Natural killer cell (primary cell): ENCODE data around the gene CDC37. TPM values are rescaled to one million over a fixed set of nuclear protein-coding genes. Genes with fewer than 3 reads are reported as not detected.
"Not testable (repeated sequence)": the region's sequence is repeated elsewhere in the genome, so short reads cannot be mapped to it uniquely, and the experiment has no call there.

Experiments
- ATAC-seq, 3 donors: fragments of 150-1000 bp in 2 of 3; fragments of 200-7000 bp in 1 of 3; cut with Tn5 transposase; 1 replicate in 1 of 3; 2 replicates in 2 of 3; pipeline ENCODE4 v1.10.0; 2021; ENCODE audit warnings: mild to moderate bottlenecking in 2 of 3, moderate library complexity in 2 of 3
- DNase-seq, 2 donors: peaks; one replicate each; pipeline versions ENCODE4 v3.0.0 to v3.0.0-alpha.2; 2013 to 2021; ENCODE audit warnings: mixed read lengths in 1 of 2
- H3K27ac ChIP-seq: one replicate; pipeline ENCODE4 v1.5.1; 2013; ENCODE audit warnings: mild to moderate bottlenecking, low read length
- H3K27me3 ChIP-seq: one replicate; pipeline ENCODE4 v1.6.1; 2013; ENCODE audit warnings: low read length; ENCODE audit not compliant: control insufficient read depth, insufficient read depth
- H3K36me3 ChIP-seq: one replicate; pipeline ENCODE4 v1.6.1; 2013; ENCODE audit warnings: low read length; ENCODE audit not compliant: control insufficient read depth, insufficient read depth
- H3K4me1 ChIP-seq: one replicate; pipeline ENCODE4 v1.6.1; 2013; ENCODE audit warnings: low read length; ENCODE audit not compliant: control insufficient read depth, insufficient read depth
- H3K4me3 ChIP-seq: one replicate; pipeline ENCODE4 v1.5.1; 2013; ENCODE audit warnings: low read length
- H3K9me3 ChIP-seq: one replicate; pipeline ENCODE4 v1.6.1; 2013; ENCODE audit warnings: low read length; ENCODE audit not compliant: control insufficient read depth, insufficient read depth
- H3K27ac Mint-ChIP-seq, 2 donors: one replicate each; pipeline ENCODE4 v1.8.0; 2022; ENCODE audit warnings: mild to moderate bottlenecking in 2 of 2, mixed read lengths in 2 of 2, moderate library complexity in 1 of 2
- H3K27me3 Mint-ChIP-seq, 2 donors: one replicate each; pipeline ENCODE4 v1.8.0; 2022; ENCODE audit warnings: low read depth in 2 of 2, mixed read lengths in 2 of 2
- H3K36me3 Mint-ChIP-seq: one replicate; pipeline ENCODE4 v1.8.0; 2022; ENCODE audit warnings: mixed read lengths
- H3K4me1 Mint-ChIP-seq, 2 donors: one replicate each; pipeline ENCODE4 v1.8.0; 2022; ENCODE audit warnings: mixed read lengths in 2 of 2
- H3K4me3 Mint-ChIP-seq: one replicate; pipeline ENCODE4 v1.8.0; 2022; ENCODE audit warnings: mild to moderate bottlenecking, moderate library complexity, mixed read lengths
- H3K9me3 Mint-ChIP-seq, 2 donors: one replicate each; pipeline ENCODE4 v1.8.0; 2022; ENCODE audit warnings: mixed read lengths in 2 of 2
- CTCF ChIP-seq: fragments of 200-600 bp; IDR thresholded peaks from one replicate; pipeline ENCODE4 v1.8.0; 2022; ENCODE audit warnings: antibody characterized with exemption
- WGBS: methylation state at CpG from one replicate; pipeline ENCODE4 v1.1.7; 2013; ENCODE audit warnings: missing lambda C conversion rate; ENCODE audit not compliant: insufficient coverage; 5-methylcytosine and 5-hydroxymethylcytosine counted together
- intact Hi-C: fragments of 100-400 bp; cut with micrococcal nuclease; formaldehyde crosslinking; loops from one replicate; pipeline ENCODE4 v1.14.2; 2022
- total RNA-seq, 4 donors: library from RNA; stranded (reverse); fragments of 120-200 nt in 1 of 4; gene quantifications; one replicate each; pipeline versions ENCODE4 v1.2.3 to v1.2.4, GENCODE V29; 2013 to 2022

Gene CDC37
- total RNA-seq, 3 donors from 2014 or later (not counting 1 experiment from before 2014, with no cell fraction given): 211 to 242 (median 223) TPM

- H3K9me3 Mint-ChIP-seq: no peaks in the 10 kb centered on the region
- no peak overlapping the region for H3K27ac Mint-ChIP-seq
- WGBS: 96% methylated on average over 14 of the region's 15 CpGs
- peaks cover 62% of the 10 kb centered on the region for H3K36me3 ChIP-seq
- H3K27me3 Mint-ChIP-seq: no peaks in the 10 kb centered on the region
- DNase-seq (no peak), ATAC-seq (no peak)
- TF ChIP-seq CTCF: no peak
- H3K36me3 Mint-ChIP-seq: peaks cover 8% of the 10 kb centered on the region
- no peaks in the 10 kb centered on the region for H3K9me3 ChIP-seq
- no peak overlapping the region for H3K4me3 ChIP-seq
- no peaks in the 10 kb centered on the region for H3K27me3 ChIP-seq
- H3K4me1 Mint-ChIP-seq: peaks cover 0 to 7% of the 10 kb centered on the region in 2 donors
- H3K27ac ChIP-seq: no peak overlapping the region
- no peak overlapping the region for H3K4me3 Mint-ChIP-seq
- intact Hi-C loops: no loop called here
- H3K4me1 ChIP-seq: peaks cover 6% of the 10 kb centered on the region
Measured at GRCh38 chr19:10368101-10368803, 35.1 kb downstream of the CDC37 start.

GRCh38 chr19:10366950-10367512 lies 36.3 kb downstream of the CDC37 start:
- H3K27ac ChIP-seq, H3K4me1 ChIP-seq, H3K4me3 Mint-ChIP-seq, H3K27me3 Mint-ChIP-seq, H3K27me3 ChIP-seq, H3K9me3 ChIP-seq, H3K4me3 ChIP-seq, intact Hi-C loops, ATAC-seq, H3K27ac Mint-ChIP-seq, H3K4me1 Mint-ChIP-seq, H3K9me3 Mint-ChIP-seq, H3K36me3 Mint-ChIP-seq, DNase-seq: not testable (repeated sequence)
- H3K36me3 ChIP-seq: peaks cover 66% of the 10 kb centered on the region
- 97% methylated on average over 4 of the region's 4 CpGs for WGBS

- Histone ChIP-seq H3K36me3 (peaks cover 76% of the 10 kb centered on the region), H3K4me1 (no peaks in the 10 kb centered on the region), H3K9me3 (no peaks in the 10 kb centered on the region), H3K27me3 (no peaks in the 10 kb centered on the region), H3K4me3 (no peak overlapping the region), H3K27ac (no peak overlapping the region)
- H3K4me3 Mint-ChIP-seq: no peak overlapping the region
- DNase-seq (no peak), ATAC-seq (no peak)
- intact Hi-C loops: no loop called here
- WGBS: 97% methylated on average over 23 of the region's 23 CpGs
- no peaks in the 10 kb centered on the region for H3K27me3 Mint-ChIP-seq
- H3K9me3 Mint-ChIP-seq: no peaks in the 10 kb centered on the region
- H3K27ac Mint-ChIP-seq: no peak overlapping the region
- no peak for TF ChIP-seq CTCF
- peaks cover 0 to 7% of the 10 kb centered on the region in 2 donors for H3K4me1 Mint-ChIP-seq
- H3K36me3 Mint-ChIP-seq: peaks cover 8% of the 10 kb centered on the region
Measured at GRCh38 chr19:10365518-10365917, 37.8 kb downstream of the CDC37 start.

- intact Hi-C loops: no loop called here
- H3K4me1 Mint-ChIP-seq: peaks cover 0 to 7% of the 10 kb centered on the region in 2 donors
- TF ChIP-seq CTCF: no peak
- Histone ChIP-seq H3K36me3 (peaks cover 76% of the 10 kb centered on the region), H3K4me1 (no peaks in the 10 kb centered on the region), H3K27me3 (no peaks in the 10 kb centered on the region), H3K9me3 (no peaks in the 10 kb centered on the region), H3K27ac (no peak overlapping the region), H3K4me3 (no peak overlapping the region)
- peaks cover 6% of the 10 kb centered on the region for H3K36me3 Mint-ChIP-seq
- H3K27me3 Mint-ChIP-seq: no peaks in the 10 kb centered on the region
- no peak for DNase-seq
- no peak for ATAC-seq
- 97% methylated on average over 19 of the region's 19 CpGs for WGBS
- no peak overlapping the region for H3K4me3 Mint-ChIP-seq
- no peaks in the 10 kb centered on the region for H3K9me3 Mint-ChIP-seq
- no peak overlapping the region for H3K27ac Mint-ChIP-seq
Measured at GRCh38 chr19:10364644-10365043, 38.7 kb downstream of the CDC37 start.
